Gastroesophageal sphincter (tissue), 3 donors: ENCODE results near the gene C2CD4C.

ENCODE experiments used
- EP300 ChIP-seq: sonication (generic); formaldehyde crosslinking; IDR thresholded peaks from one replicate; pipeline ENCODE4 v1.6.1; 2017; ENCODE audit warnings: antibody characterized with exemption, mild to moderate bottlenecking
- POLR2A ChIP-seq, 2 donors: fragments of 450-650 bp; IDR thresholded peaks; one replicate each; pipeline ENCODE4 v1.6.1; 2017; ENCODE audit warnings: antibody characterized with exemption in 2 of 2, mild to moderate bottlenecking in 2 of 2, moderate library complexity in 1 of 2
- POLR2AphosphoS5 ChIP-seq: sonication (generic); formaldehyde crosslinking; IDR thresholded peaks from one replicate; pipeline ENCODE4 v1.6.1; 2017; ENCODE audit warnings: antibody characterized with exemption
- TF ChIP-seq, protein P1 (sequence below), 4 experiments: fragments of 200-600 bp in 2 of 4; fragments of 450-650 bp in 2 of 4; sonication (generic) in 1 of 4; IDR thresholded peaks; one replicate each; pipeline ENCODE4 v1.5.1; 2017 to 2019; ENCODE audit warnings: antibody characterized with exemption in 4 of 4, mild to moderate bottlenecking in 2 of 4, moderate library complexity in 2 of 4

DNA sequence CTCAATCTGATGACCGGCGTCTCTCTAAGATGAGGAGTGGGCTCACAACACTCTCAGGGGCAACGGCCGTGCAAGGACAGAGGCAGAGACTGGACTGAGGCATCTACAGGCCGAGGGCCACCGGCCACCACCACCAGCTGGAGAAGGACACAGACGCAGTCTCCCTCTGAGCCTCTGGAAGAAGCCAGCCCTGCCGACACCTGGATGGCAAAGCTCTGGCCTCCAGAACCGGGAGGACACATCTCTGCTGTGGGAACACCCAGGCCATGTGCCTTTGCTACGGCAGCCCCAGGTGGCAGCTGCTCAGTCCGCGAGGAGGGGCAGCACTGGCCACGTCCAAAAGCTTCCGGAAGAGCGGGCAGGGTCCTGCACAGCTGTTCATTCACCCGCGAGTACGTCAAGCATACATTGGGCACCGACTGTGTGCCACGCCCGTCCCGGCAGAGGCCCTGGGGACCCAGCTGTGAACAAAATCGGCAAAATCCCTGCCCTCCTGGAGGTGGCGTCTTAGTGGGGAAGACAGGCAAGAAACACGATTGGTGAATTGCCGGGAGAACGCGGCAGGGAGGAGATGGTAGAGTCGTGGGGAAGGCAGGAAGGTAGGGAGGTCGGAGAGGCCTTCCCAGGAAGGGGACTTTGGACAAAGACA lies 17.1 kb downstream of the C2CD4C start:
- TF ChIP-seq POLR2A (IDR thresholded peaks at IDR 0.05) (no peak), POLR2AphosphoS5 (no peak), EP300 (no peak)
- TF ChIP-seq, protein P1, sequence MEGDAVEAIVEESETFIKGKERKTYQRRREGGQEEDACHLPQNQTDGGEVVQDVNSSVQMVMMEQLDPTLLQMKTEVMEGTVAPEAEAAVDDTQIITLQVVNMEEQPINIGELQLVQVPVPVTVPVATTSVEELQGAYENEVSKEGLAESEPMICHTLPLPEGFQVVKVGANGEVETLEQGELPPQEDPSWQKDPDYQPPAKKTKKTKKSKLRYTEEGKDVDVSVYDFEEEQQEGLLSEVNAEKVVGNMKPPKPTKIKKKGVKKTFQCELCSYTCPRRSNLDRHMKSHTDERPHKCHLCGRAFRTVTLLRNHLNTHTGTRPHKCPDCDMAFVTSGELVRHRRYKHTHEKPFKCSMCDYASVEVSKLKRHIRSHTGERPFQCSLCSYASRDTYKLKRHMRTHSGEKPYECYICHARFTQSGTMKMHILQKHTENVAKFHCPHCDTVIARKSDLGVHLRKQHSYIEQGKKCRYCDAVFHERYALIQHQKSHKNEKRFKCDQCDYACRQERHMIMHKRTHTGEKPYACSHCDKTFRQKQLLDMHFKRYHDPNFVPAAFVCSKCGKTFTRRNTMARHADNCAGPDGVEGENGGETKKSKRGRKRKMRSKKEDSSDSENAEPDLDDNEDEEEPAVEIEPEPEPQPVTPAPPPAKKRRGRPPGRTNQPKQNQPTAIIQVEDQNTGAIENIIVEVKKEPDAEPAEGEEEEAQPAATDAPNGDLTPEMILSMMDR (IDR thresholded peaks at IDR 0.05), result no peak
